BJ (cell line): ENCODE results near the gene RANBP3. TPM values are rescaled to one million over a fixed set of nuclear protein-coding genes. Genes with fewer than 3 reads are reported as not detected.

Experiments
- CTCF ChIA-PET: fragments of 350-600 bp; formaldehyde crosslinking; extraction: SDS; loops from one replicate; lab custom pipeline; 2021; ENCODE audit warnings: antibody characterized with exemption, inconsistent platforms; lab: Yijun Ruan, JAX
- POLR2A ChIA-PET: fragments of 300-600 bp; sonication (Branson Sonifier 250); formaldehyde crosslinking; extraction: SDS; loops from one replicate; lab custom pipeline; 2021; ENCODE audit warnings: antibody characterized with exemption; lab: Charles Lee
- DNase-seq: peaks from one replicate; pipeline ENCODE4 v3.0.0-alpha.2; 2011; ENCODE audit warnings: low read depth
- H3K27me3 ChIP-seq: 2 replicates; pipeline ENCODE4 v1.6.0; 2011; ENCODE audit warnings: low read length; ENCODE audit not compliant: control insufficient read depth, insufficient read depth
- H3K36me3 ChIP-seq: 2 replicates; pipeline ENCODE4 v1.5.1; 2011; ENCODE audit warnings: low read length; ENCODE audit not compliant: control insufficient read depth, insufficient read depth
- H3K4me3 ChIP-seq: 2 replicates; pipeline ENCODE4 v1.5.1; 2011; ENCODE audit warnings: low read depth, mild to moderate bottlenecking, control low read depth, low read length
- polyA plus RNA-seq: library from polyadenylated mRNA; depleted of rRNA; stranded (reverse); fragments of >200 nt; gene quantifications from 2 replicates; pipeline ENCODE4 v1.2.3, GENCODE V29; 2011
- TF ChIP-seq, protein P1 (sequence below): IDR thresholded peaks from 2 replicates; pipeline ENCODE4 v1.5.1; 2011; ENCODE audit warnings: low read depth, mild to moderate bottlenecking, control low read depth, inconsistent platforms, low read length, moderate library complexity; ENCODE audit not compliant: insufficient read depth

Gene RANBP3
- polyA plus RNA-seq, 1 experiment, result 68.6 TPM

DNA sequence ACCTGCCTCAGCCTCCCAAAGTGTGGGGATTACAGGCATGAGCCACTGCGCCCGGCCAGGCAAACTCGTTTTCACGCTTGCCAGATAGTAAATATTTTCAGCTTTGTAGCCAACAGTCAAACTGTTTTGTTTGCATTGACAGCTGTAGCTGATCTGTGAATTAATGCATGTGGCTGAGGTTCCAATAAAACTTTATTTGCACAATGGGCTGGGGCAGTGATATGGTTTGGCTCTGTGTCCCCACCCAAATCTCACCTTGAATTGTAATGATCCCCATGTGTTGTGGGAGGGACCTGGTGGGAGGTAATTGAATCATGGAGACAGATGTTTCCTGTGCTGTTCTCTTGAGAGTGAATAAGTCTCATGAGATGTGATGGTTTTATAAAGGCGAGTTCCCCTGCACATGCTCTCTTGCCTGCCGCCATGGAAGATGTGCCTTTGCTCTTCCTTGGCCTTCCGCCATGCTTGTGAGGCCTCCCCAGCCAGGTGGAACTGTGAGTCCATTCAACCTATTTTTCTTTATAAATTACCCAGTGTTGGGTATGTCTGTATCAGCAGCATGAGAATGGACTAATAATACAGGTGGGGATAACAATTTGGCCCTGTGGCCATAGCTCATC, 22.4 kb upstream of the RANBP3 start:
- H3K27me3 ChIP-seq, result no peaks in the 10 kb centered on the region
- DNase-seq, result no peak
- H3K36me3 ChIP-seq, result peaks cover 8% of the 10 kb centered on the region
- H3K4me3 ChIP-seq, result no peak overlapping the region
- CTCF ChIA-PET, result interaction anchor here (1.3 kb wide), 1 partner anchor 13 kb away, joined by 4 read pairs; no protein-coding TSS in a partner anchor
- TF ChIP-seq, protein P1, sequence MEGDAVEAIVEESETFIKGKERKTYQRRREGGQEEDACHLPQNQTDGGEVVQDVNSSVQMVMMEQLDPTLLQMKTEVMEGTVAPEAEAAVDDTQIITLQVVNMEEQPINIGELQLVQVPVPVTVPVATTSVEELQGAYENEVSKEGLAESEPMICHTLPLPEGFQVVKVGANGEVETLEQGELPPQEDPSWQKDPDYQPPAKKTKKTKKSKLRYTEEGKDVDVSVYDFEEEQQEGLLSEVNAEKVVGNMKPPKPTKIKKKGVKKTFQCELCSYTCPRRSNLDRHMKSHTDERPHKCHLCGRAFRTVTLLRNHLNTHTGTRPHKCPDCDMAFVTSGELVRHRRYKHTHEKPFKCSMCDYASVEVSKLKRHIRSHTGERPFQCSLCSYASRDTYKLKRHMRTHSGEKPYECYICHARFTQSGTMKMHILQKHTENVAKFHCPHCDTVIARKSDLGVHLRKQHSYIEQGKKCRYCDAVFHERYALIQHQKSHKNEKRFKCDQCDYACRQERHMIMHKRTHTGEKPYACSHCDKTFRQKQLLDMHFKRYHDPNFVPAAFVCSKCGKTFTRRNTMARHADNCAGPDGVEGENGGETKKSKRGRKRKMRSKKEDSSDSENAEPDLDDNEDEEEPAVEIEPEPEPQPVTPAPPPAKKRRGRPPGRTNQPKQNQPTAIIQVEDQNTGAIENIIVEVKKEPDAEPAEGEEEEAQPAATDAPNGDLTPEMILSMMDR, result no peak
- POLR2A ChIA-PET, result no interaction called here

DNA sequence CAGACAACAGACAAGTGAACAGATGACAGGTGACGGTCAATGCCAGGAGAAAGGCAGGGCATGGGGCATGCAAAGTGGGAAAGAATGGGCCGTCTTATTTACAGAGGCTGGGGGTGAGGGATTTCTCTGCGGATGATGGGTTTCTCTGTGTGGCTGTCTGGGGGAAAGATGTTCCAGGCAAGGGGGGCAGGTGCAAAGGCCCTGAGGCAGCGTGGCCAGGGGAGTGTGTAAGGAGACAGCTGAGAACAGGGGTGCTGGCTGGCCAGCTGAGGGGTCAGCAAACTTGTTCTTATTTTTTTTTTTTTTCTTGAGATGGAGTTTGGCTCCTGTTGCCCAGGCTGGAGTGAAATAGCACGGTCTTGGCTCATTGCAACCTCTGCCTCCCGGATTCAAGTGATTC, 21.8 kb upstream of the RANBP3 start:
- ChIA-PET CTCF (interaction anchor here (1.3 kb wide), 1 partner anchor 12 kb away, joined by 4 read pairs; no protein-coding TSS in a partner anchor), POLR2A (no interaction called here)
- H3K27me3 ChIP-seq, result no peaks in the 10 kb centered on the region
- TF ChIP-seq, protein P1, result no peak
- peaks cover 6% of the 10 kb centered on the region; the same call in 1 of the 2 replicates for H3K36me3 ChIP-seq
- no peak for DNase-seq
- no peak overlapping the region for H3K4me3 ChIP-seq

DNA sequence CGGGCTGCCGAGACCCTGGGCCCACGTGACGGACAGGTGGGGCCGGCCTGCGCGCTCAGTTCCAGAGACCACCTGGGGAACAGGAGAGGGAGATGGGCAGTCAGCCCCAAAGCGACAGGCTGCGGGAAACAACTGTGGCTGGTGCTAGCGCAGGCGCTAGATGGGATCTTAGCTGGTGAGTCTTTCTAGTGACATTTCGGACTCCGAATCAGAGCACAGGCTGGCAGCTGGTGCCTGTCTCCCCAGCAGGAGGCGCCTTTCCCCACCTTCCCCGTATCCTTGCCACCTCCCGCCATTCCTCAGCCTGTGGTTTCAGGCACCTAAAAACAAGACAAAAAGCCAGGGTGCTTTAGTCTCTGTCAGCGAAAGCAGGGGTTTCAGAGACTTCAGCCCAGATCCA, 19.4 kb upstream of the RANBP3 start:
- ChIA-PET POLR2A (no interaction called here), CTCF (interaction anchor here (0.7 to 1.0 kb wide), 2 partner anchors 10 to 25 kb away, joined by 4 to 5 read pairs; no protein-coding TSS in a partner anchor)
- H3K36me3 ChIP-seq, result peaks cover 5% of the 10 kb centered on the region
- no peak overlapping the region for H3K4me3 ChIP-seq
- no peaks in the 10 kb centered on the region for H3K27me3 ChIP-seq
- TF ChIP-seq, protein P1, result no peak
- DNase-seq, result no peak

DNA sequence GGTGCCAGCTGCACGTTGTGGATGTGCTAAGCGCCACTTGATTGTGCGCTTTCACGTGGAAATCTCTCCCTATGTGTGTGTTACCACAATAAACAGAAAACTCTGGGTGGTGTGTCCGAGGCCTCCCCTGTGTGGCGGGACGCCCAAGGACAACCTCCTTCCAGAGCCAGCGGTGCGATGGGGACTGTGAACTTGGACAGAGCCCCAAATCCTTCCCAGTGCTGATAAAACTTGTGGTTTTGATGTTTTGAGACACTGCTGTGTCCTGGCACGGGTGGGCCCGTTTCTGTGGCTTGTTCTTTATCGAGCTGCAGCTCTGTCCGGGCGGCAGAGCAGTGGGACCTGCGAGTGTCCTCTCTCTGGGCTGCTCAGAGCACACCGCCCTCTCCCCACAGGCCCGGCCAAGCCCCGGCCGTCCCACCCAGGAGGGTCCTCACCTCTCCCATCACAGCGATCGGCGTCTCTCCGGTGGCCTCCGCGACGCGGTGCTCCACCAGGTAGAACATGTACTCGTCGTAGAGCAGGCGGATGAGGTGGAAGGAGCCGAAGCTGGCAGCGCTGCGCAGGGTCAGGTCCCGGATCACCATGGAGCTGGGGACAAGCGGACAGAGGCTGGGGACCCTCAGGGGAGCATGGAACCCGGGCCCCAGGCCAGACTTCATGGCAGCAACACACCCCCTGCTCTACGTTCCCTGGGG, 18.8 kb upstream of the RANBP3 start:
- no peak overlapping the region for H3K4me3 ChIP-seq
- POLR2A ChIA-PET, result no interaction called here
- H3K36me3 ChIP-seq, result peaks cover 5% of the 10 kb centered on the region
- H3K27me3 ChIP-seq, result no peaks in the 10 kb centered on the region
- CTCF ChIA-PET, result interaction anchor here (0.7 to 1.0 kb wide), 3 partner anchors 9 to 26 kb away, joined by 4 to 5 read pairs (median 4); no protein-coding TSS in a partner anchor
- TF ChIP-seq, protein P1, result no peak
- no peak for DNase-seq

DNA sequence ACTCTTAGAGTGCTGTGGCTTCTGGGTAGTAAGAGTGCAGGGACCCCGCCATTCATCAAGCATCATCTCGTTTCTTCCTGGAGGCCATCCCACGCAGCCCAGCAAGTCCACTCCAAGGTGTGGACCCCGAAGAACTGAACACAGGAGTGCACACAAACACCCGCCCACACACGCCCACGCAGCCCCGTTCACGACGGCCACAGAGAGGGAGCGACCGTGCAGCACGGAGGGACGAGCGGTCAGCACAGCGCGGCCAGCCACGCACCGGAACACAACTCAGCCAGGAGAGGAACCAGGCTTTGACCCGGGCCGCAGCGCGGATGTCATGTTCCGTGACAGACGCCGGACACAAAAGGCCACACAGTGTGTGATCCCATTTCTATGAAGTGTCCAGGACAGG, 18.2 kb upstream of the RANBP3 start:
- POLR2A ChIA-PET, result no interaction called here
- Histone ChIP-seq H3K4me3 (no peak overlapping the region), H3K36me3 (peaks cover 4% of the 10 kb centered on the region), H3K27me3 (no peaks in the 10 kb centered on the region)
- CTCF ChIA-PET, result interaction anchor here (0.9 to 1.0 kb wide), 2 partner anchors 9 to 26 kb away, joined by 4 to 5 read pairs; no protein-coding TSS in a partner anchor
- TF ChIP-seq, protein P1, result no peak
- no peak for DNase-seq
